Osteocyte (in vitro differentiated cells): ENCODE measurements around the gene VPS9D1. TPM values are rescaled to one million over a fixed set of nuclear protein-coding genes. Genes with fewer than 3 reads are reported as not detected.

Source experiments
- DNase-seq: peaks from one replicate; pipeline ENCODE4 v3.0.0; 2021; ENCODE audit warnings: mixed read lengths; ENCODE audit not compliant: unreplicated experiment; ENCODE audit errors: extremely low spot score
- H3K27ac Mint-ChIP-seq: one replicate; pipeline ENCODE4 v1.8.0; 2021; ENCODE audit warnings: mild to moderate bottlenecking, mixed read lengths; ENCODE audit not compliant: unreplicated experiment
- H3K27me3 Mint-ChIP-seq: one replicate; pipeline ENCODE4 v1.8.0; 2021; ENCODE audit warnings: mixed read lengths; ENCODE audit not compliant: unreplicated experiment
- H3K36me3 Mint-ChIP-seq: one replicate; pipeline ENCODE4 v1.8.0; 2021; ENCODE audit warnings: mixed read lengths; ENCODE audit not compliant: unreplicated experiment
- H3K4me1 Mint-ChIP-seq: one replicate; pipeline ENCODE4 v1.8.0; 2021; ENCODE audit warnings: mixed read lengths; ENCODE audit not compliant: unreplicated experiment
- H3K4me3 Mint-ChIP-seq: one replicate; pipeline ENCODE4 v1.8.0; 2021; ENCODE audit warnings: mild to moderate bottlenecking, moderate library complexity, mixed read lengths; ENCODE audit not compliant: unreplicated experiment
- H3K9me3 Mint-ChIP-seq: one replicate; pipeline ENCODE4 v1.8.0; 2021; ENCODE audit warnings: mixed read lengths; ENCODE audit not compliant: unreplicated experiment
- CTCF ChIP-seq: fragments of 200-600 bp; sonication (generic); IDR thresholded peaks from 2 replicates; pipeline ENCODE4 v1.5.0; 2021; ENCODE audit warnings: antibody characterized with exemption, mild to moderate bottlenecking, moderate library complexity
- total RNA-seq: library from RNA; stranded (reverse); gene quantifications from 2 replicates; pipeline ENCODE4 v1.2.1, GENCODE V29; 2021

Gene VPS9D1
- total RNA-seq, 1 donor from 2014 or later = 22.0 TPM

- TF ChIP-seq CTCF = no peak
- peaks cover 45% of the 10 kb centered on the region for H3K36me3 Mint-ChIP-seq
- H3K27ac Mint-ChIP-seq = no peak overlapping the region
- no peak for DNase-seq
- H3K4me1 Mint-ChIP-seq = no peaks in the 10 kb centered on the region
- H3K4me3 Mint-ChIP-seq = no peak overlapping the region
- H3K9me3 Mint-ChIP-seq = no peaks in the 10 kb centered on the region
- no peaks in the 10 kb centered on the region for H3K27me3 Mint-ChIP-seq
Observed at GRCh38 chr16:89732918-89733242, 12.2 kb upstream of the VPS9D1 start.

GRCh38 chr16:89732142-89732917, 11.6 kb upstream of the VPS9D1 start:
- Mint-ChIP-seq H3K27ac (no peak overlapping the region), H3K4me1 (no peaks in the 10 kb centered on the region), H3K36me3 (peaks cover 40% of the 10 kb centered on the region), H3K4me3 (no peak overlapping the region), H3K9me3 (no peaks in the 10 kb centered on the region), H3K27me3 (no peaks in the 10 kb centered on the region)
- DNase-seq = no peak
- TF ChIP-seq CTCF = no peak

- DNase-seq = no peak
- Mint-ChIP-seq H3K36me3 (peaks cover 40% of the 10 kb centered on the region), H3K4me1 (no peaks in the 10 kb centered on the region), H3K27me3 (no peaks in the 10 kb centered on the region), H3K4me3 (no peak overlapping the region), H3K9me3 (no peaks in the 10 kb centered on the region), H3K27ac (no peak overlapping the region)
- no peak for TF ChIP-seq CTCF
Observed at GRCh38 chr16:89730610-89731234, 10.0 kb upstream of the VPS9D1 start.

- Mint-ChIP-seq H3K27ac (no peak overlapping the region), H3K27me3 (no peaks in the 10 kb centered on the region), H3K4me3 (no peak overlapping the region), H3K4me1 (no peaks in the 10 kb centered on the region), H3K9me3 (no peaks in the 10 kb centered on the region), H3K36me3 (peaks cover 36% of the 10 kb centered on the region)
- no peak for TF ChIP-seq CTCF
- no peak for DNase-seq
Observed at GRCh38 chr16:89729863-89730593, 9.3 kb upstream of the VPS9D1 start.

DNA sequence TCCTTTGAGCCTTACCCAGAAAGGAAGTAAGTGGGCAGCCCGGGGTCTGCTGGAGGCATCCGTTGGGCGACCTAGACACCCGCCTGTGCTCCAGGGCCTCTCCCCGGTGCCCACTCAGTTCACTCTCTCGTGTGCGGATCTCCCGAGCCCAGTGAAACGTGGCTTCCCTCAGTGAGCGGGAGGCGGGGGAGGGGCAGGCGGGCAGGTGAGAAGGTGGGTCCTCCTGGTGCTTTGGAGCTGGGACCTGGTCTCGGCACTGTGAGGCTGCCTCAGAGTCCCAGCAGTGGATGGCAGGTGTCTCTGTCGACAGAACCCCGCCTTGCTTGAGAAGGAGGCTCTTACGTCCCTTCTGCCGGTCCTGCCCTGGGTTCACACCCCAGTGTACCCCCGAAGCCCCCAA, 8.6 kb upstream of the VPS9D1 start:
- Mint-ChIP-seq H3K36me3 (peaks cover 28% of the 10 kb centered on the region), H3K27ac (no peak overlapping the region), H3K27me3 (no peaks in the 10 kb centered on the region), H3K4me3 (no peak overlapping the region), H3K4me1 (no peaks in the 10 kb centered on the region), H3K9me3 (no peaks in the 10 kb centered on the region)
- TF ChIP-seq CTCF = no peak
- no peak for DNase-seq
